Measurements from ENCODE around the gene ARHGEF12. TPM values are rescaled to one million over a fixed set of nuclear protein-coding genes. Genes with fewer than 3 reads are reported as not detected.

The ARHGEF12 gene
- polyA plus RNA-seq, 1 experiment = 16.9 TPM

DNA sequence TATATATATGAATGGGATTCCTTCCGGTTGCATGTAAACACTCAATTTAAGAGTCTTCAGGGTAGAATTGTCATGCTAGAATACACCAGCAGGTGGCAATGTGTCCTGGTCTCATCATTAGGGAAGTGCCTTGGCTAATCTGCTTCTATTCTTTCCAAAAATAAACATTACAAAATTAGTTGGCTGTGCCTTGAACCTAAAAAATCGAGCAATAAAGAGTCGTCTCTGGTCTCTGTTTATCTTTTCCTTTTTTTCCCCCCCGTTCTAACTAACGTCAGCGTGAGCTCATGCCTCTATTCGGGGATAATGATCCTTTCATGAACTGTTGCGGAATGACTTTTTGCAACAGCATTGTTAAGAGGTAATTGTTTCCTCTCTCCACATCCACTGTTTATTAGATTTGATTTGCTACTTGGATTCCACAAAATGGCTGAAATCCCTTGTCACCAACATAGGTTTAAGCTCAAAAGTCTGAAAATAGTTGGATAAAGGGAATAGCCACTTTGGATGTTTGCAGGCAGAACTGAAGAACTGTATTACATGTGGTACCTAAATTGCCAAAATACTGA lies 1.2 kb upstream of the ARHGEF12 start:
- DNase-seq (ENCODE audit: low read depth) = peak; percentile 53
- POLR2A ChIA-PET = interaction anchor here (0.6 to 1.6 kb wide), 2 partner anchors 17 to 66 kb away, joined by 3 read pairs; no protein-coding TSS in a partner anchor
- peaks cover 2% of the 10 kb centered on the region for H3K36me3 ChIP-seq (ENCODE audit: control insufficient read depth, insufficient read depth, low read length)
- CTCF ChIA-PET = interaction anchor here (0.7 to 2.2 kb wide), 21 partner anchors 8 to 350 kb away, joined by 3 to 15 read pairs (median 4); partner anchors contain the start of gene GRIK4
- peak overlapping the region; percentile 71 for H3K4me3 ChIP-seq (ENCODE audit: low read depth, low read length)
- TF ChIP-seq CTCF (IDR thresholded peaks at IDR 0.05; ENCODE audit: insufficient read depth, low read depth, low read length) = peak; percentile 68
- no peaks in the 10 kb centered on the region for H3K27me3 ChIP-seq (ENCODE audit: control insufficient read depth, insufficient read depth, low read length)

DNA sequence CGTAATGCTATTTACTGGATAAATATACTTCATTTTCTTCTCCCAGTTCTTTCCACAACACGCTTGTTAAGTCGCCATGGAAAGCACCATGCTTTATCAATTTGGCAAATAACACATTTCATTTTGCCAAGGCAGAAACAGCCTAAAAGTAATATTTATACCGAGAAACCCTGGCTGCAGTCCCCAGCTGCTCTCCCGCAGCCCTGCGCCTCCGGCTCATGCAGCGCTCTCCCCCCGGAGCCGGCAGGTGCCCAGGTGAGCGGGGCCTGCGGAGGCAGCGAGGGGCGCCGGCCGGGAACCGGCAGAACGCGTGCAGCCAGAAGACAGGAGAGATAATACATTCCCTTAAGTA lies 681 bp upstream of the ARHGEF12 start:
- CTCF ChIA-PET = interaction anchor here (0.7 to 2.2 kb wide), 22 partner anchors 9 to 213 kb away, joined by 3 to 15 read pairs (median 4); partner anchors contain the start of gene GRIK4
- no peak for DNase-seq (ENCODE audit: low read depth)
- no peaks in the 10 kb centered on the region for H3K36me3 ChIP-seq (ENCODE audit: control insufficient read depth, insufficient read depth, low read length)
- H3K27me3 ChIP-seq (ENCODE audit: control insufficient read depth, insufficient read depth, low read length) = no peaks in the 10 kb centered on the region
- POLR2A ChIA-PET = interaction anchor here (0.6 to 1.6 kb wide), 2 partner anchors 18 to 65 kb away, joined by 3 read pairs; no protein-coding TSS in a partner anchor
- no peak for TF ChIP-seq CTCF (IDR thresholded peaks at IDR 0.05; ENCODE audit: insufficient read depth, low read depth, low read length)
- peak overlapping the region; percentile 71 for H3K4me3 ChIP-seq (ENCODE audit: low read depth, low read length)

GRCh38 chr11:120336641-120337354 lies 585 bp downstream of the ARHGEF12 start:
- no peaks in the 10 kb centered on the region for H3K27me3 ChIP-seq (ENCODE audit: control insufficient read depth, insufficient read depth, low read length)
- TF ChIP-seq CTCF (IDR thresholded peaks at IDR 0.05; ENCODE audit: insufficient read depth, low read depth, low read length) = no peak
- H3K36me3 ChIP-seq (ENCODE audit: control insufficient read depth, insufficient read depth, low read length) = no peaks in the 10 kb centered on the region
- CTCF ChIA-PET = interaction anchor here (0.6 to 2.1 kb wide), 15 partner anchors 10 to 348 kb away, joined by 3 to 10 read pairs (median 3); no protein-coding TSS in a partner anchor
- POLR2A ChIA-PET = interaction anchor here (0.7 to 1.6 kb wide), 2 partner anchors 64 to 687 kb away, joined by 3 read pairs; partner anchors contain the start of gene TBCEL
- peak overlapping the region; percentile 71 for H3K4me3 ChIP-seq (ENCODE audit: low read depth, low read length)
- DNase-seq (ENCODE audit: low read depth) = no peak

DNA sequence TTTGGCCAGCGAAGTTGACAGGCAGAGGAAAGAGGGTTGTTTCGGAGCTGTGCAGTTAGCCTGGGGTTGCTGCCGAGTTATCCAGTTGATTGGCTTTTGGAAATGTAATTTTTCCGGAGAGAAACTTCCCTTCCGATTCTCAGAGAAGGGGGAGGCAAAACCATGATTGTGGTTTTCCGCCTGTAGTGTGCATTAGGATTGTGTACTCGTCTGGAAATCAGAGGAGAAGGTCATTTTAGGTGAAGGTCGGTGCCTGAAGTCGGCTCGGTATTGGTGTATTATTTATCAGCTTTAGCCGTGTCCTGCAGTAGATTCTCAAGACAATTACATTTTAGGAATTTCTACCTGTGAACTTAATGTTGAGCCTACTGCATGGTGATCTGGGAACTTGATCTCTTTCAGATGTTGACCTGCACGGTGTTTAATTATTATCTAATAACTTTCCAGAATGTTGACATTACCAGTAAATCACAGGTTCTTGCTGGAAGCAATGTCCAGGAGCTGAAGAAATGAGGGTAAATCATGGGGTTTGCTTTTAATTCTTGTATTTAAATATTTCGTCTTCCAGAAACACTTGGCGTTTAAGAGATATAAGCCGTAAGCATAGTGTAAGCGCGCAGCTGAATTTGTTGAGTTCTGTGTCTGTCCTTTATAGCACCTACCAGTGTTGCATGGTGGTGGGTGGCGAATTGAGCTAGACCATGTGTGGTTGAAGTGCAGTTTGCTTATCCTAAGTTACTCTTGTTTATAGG lies 1.3 kb downstream of the ARHGEF12 start:
- no peaks in the 10 kb centered on the region for H3K36me3 ChIP-seq (ENCODE audit: control insufficient read depth, insufficient read depth, low read length)
- ChIA-PET CTCF (interaction anchor here (0.6 to 1.1 kb wide), 6 partner anchors 11 to 173 kb away, joined by 3 to 4 read pairs (median 3); no protein-coding TSS in a partner anchor), POLR2A (no interaction called here)
- H3K27me3 ChIP-seq (ENCODE audit: control insufficient read depth, insufficient read depth, low read length) = no peaks in the 10 kb centered on the region
- H3K4me3 ChIP-seq (ENCODE audit: low read depth, low read length) = peak overlapping the region; percentile 71
- DNase-seq (ENCODE audit: low read depth) = no peak
- no peak for TF ChIP-seq CTCF (IDR thresholded peaks at IDR 0.05; ENCODE audit: insufficient read depth, low read depth, low read length)

Measured in BJ (cell line).